ENCODE results near the gene LRIT2. TPM values are rescaled to one million over a fixed set of nuclear protein-coding genes. Genes with fewer than 3 reads are reported as not detected.
"Not testable (repeated sequence)": the region's sequence is repeated elsewhere in the genome, so short reads cannot be mapped to it uniquely, and the experiment has no call there.

The LRIT2 gene
- total and polyA plus RNA-seq, 7 experiments from 2014 or later, result not detected

DNA sequence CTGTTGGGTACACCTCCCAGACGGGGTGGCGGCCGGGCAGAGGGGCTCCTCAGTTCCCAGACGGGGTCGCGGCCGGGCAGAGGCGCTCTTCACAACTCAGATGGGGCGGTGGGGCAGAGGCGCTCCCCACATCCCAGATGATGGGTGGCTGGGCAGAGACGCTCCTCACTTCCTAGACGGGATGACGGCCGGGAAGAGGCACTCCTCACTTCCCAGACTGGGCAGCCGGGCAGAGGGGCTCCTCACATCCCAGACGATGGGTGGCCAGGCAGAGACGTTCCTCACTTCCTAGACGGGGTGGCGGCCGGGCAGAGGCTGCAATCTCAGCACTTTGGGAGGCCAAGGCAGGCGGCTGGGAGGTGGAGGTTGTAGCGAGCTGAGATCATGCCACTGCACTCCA lies 45.0 kb downstream of the LRIT2 start:
- H3K27ac Mint-ChIP-seq; H3K9me3 Mint-ChIP-seq; H3K36me3 ChIP-seq (ENCODE audit: control insufficient read depth in 2 of 3, insufficient read depth in 3 of 3, low read length in 3 of 3); H3K9me3 ChIP-seq (ENCODE audit: control insufficient read depth in 2 of 3, low read length in 3 of 3); CTCF ChIA-PET; ATAC-seq; H3K4me3 ChIP-seq (ENCODE audit: low read length); H3K27me3 ChIP-seq (ENCODE audit: control insufficient read depth in 2 of 2, insufficient read depth in 2 of 2, low read length in 2 of 2); POLR2A ChIA-PET; H3K27me3 Mint-ChIP-seq; H3K36me3 Mint-ChIP-seq; DNase-seq; H3K27ac ChIP-seq (ENCODE audit: low read depth, low read length); intact Hi-C loops (cut with micrococcal nuclease); H3K4me3 Mint-ChIP-seq: not testable (repeated sequence)
- peaks cover 5 to 13% (median 8%) of the 10 kb centered on the region in 7 donors for H3K4me1 Mint-ChIP-seq
- peaks cover 27 to 35% of the 10 kb centered on the region in 2 donors for H3K4me1 ChIP-seq (ENCODE audit: control insufficient read depth in 2 of 2, insufficient read depth in 2 of 2, low read length in 2 of 2)

DNA sequence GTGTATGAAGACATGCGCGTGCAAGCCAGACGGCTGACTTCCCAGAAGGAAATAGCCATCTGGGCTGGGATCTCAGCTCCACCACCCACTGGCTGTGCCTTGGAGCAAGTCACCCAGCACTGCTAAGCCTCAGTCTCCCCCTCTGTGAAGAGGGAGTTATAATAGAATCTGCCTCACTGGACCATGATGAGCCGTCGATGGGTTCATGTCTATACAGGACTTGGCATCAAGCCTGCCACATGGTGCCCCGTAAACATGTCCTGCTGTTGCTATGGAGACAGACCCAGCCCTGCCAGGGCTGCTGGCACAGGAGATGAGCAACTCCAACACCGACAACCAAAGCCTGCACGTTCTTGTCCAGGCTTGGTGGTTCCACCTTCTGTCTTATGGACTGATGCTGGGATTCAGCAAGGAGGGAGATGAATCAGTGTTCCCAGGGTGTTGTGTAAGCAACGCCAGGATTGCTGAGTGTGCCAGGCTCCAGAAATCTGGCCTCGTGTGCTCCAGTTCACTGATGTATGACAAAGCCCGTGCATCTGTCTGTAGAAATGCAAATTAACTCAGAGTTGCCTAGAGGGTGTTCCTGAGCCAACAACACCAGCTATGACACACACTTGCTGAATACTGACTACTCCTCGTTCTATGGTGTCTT lies 46.2 kb downstream of the LRIT2 start:
- CTCF ChIA-PET, result no interaction called here
- H3K27ac ChIP-seq (ENCODE audit: low read depth, low read length), result no peak overlapping the region
- Mint-ChIP-seq H3K4me1 (peaks cover 0 to 12% (median 7%) of the 10 kb centered on the region in 7 donors), H3K9me3 (peaks cover 0 to 4% (median 0%) of the 10 kb centered on the region in 11 donors), H3K4me3 (no peak overlapping the region), H3K36me3 (no peaks in the 10 kb centered on the region), H3K27me3 (no peaks in the 10 kb centered on the region), H3K27ac (no peak overlapping the region)
- intact Hi-C loops (cut with micrococcal nuclease), result no loop called here
- POLR2A ChIA-PET, result no interaction called here
- H3K9me3 ChIP-seq (ENCODE audit: control insufficient read depth in 2 of 3, low read length in 3 of 3), result no peaks in the 10 kb centered on the region
- no peaks in the 10 kb centered on the region for H3K36me3 ChIP-seq (ENCODE audit: control insufficient read depth in 2 of 3, insufficient read depth in 3 of 3, low read length in 3 of 3)
- no peak overlapping the region for H3K4me3 ChIP-seq (ENCODE audit: low read length)
- ATAC-seq (peak; percentile 47), DNase-seq (peak in 5 of 9 donors; percentile 23 to 44 (median 34))
- no peaks in the 10 kb centered on the region for H3K27me3 ChIP-seq (ENCODE audit: control insufficient read depth in 2 of 2, insufficient read depth in 2 of 2, low read length in 2 of 2)
- peaks cover 27 to 36% of the 10 kb centered on the region in 2 donors for H3K4me1 ChIP-seq (ENCODE audit: control insufficient read depth in 2 of 2, insufficient read depth in 2 of 2, low read length in 2 of 2)

DNA sequence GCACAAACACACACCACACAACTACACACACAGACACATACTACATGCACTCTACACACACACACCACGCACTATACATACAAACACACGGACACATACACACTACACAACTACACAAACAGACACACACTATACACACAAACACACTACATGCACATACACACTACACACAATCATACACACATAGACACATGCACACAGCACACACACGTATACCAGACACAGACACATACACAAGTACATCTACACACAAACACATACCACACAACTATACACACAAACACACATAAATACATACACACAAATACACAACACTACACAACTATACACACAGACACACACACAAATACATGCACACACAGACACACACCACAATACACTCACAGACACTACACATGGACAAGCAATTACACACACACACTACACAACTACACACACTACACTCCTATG lies 47.2 kb downstream of the LRIT2 start:
- ATAC-seq, result no peak

DNA sequence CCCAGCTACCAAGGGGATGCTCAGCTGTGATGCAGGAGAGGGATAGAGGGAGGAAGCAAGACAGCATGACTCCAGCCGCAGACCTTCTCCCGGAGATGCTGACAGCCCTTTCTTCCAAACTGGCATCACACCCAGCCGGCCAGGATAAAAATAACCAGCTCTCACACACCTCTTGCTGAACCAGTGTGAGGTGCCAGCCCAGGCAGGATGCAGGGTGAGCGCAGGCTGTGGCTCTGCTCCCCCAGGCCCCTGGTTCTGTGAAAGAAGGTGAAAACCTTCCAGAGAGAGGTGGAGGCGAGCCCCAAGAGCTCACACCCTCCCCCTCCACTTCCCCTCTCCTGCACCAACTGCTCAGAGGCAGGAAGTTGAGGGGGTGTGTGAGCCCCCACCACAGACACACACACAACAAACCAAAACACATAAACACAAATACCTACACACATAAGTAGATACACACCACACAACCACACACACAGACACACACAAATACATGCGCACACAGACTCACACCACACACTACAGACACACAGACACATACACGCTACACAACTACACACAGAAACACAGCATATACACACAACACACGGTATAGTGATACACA lies 47.7 kb downstream of the LRIT2 start:
- Histone ChIP-seq H3K36me3 (ENCODE audit: control insufficient read depth in 2 of 3, insufficient read depth in 3 of 3, low read length in 3 of 3) (no peaks in the 10 kb centered on the region), H3K4me1 (ENCODE audit: control insufficient read depth in 2 of 2, insufficient read depth in 2 of 2, low read length in 2 of 2) (peaks cover 27 to 36% of the 10 kb centered on the region in 2 donors), H3K9me3 (ENCODE audit: control insufficient read depth in 2 of 3, low read length in 3 of 3) (no peaks in the 10 kb centered on the region), H3K27me3 (ENCODE audit: control insufficient read depth in 2 of 2, insufficient read depth in 2 of 2, low read length in 2 of 2) (no peaks in the 10 kb centered on the region), H3K27ac (ENCODE audit: low read depth, low read length) (peak overlapping the region; percentile 43), H3K4me3 (ENCODE audit: low read length) (peak overlapping the region; percentile 30)
- POLR2A ChIA-PET, result interaction anchor here (0.9 to 1.5 kb wide), 7 partner anchors 9 to 148 kb away, joined by 3 to 12 read pairs (median 4); partner anchors contain the start of gene GHITM
- Mint-ChIP-seq H3K27ac (no peak overlapping the region), H3K4me1 (peaks cover 0 to 12% (median 8%) of the 10 kb centered on the region in 7 donors), H3K27me3 (no peaks in the 10 kb centered on the region), H3K4me3 (no peak overlapping the region), H3K36me3 (no peaks in the 10 kb centered on the region), H3K9me3 (peaks cover 0 to 4% (median 0%) of the 10 kb centered on the region in 11 donors)
- peak in 7 of 9 donors; percentile 43 to 77 (median 67) for DNase-seq
- peak; percentile 90 for ATAC-seq
- intact Hi-C loops (cut with micrococcal nuclease), result loop anchor here in 1 of 2 donors (1.0 kb wide), 2 partner anchors 17 to 38 kb away; partner anchors contain the start of genes CDHR1 and GHITM
- CTCF ChIA-PET, result interaction anchor here (1.1 to 1.8 kb wide), 5 partner anchors 14 to 30 kb away, joined by 3 to 5 read pairs (median 4); no protein-coding TSS in a partner anchor

More for the DNA sequence above, 47.2 kb downstream of the LRIT2 start:
- Mint-ChIP-seq H3K36me3 (no peaks in the 10 kb centered on the region), H3K9me3 (peaks cover 0 to 4% (median 0%) of the 10 kb centered on the region in 11 donors), H3K27ac (no peak overlapping the region), H3K27me3 (no peaks in the 10 kb centered on the region), H3K4me3 (no peak overlapping the region), H3K4me1 (peaks cover 0 to 12% (median 7%) of the 10 kb centered on the region in 7 donors)
- no peak for DNase-seq
- no peaks in the 10 kb centered on the region for H3K27me3 ChIP-seq (ENCODE audit: control insufficient read depth in 2 of 2, insufficient read depth in 2 of 2, low read length in 2 of 2)
- CTCF ChIA-PET, result interaction anchor here (1.1 to 1.8 kb wide), 3 partner anchors 14 to 29 kb away, joined by 3 to 5 read pairs (median 4); no protein-coding TSS in a partner anchor
- POLR2A ChIA-PET, result interaction anchor here (1.0 to 1.5 kb wide), 5 partner anchors 9 to 39 kb away, joined by 3 to 12 read pairs (median 6); partner anchors contain the start of gene GHITM
- H3K4me1 ChIP-seq (ENCODE audit: control insufficient read depth in 2 of 2, insufficient read depth in 2 of 2, low read length in 2 of 2), result peaks cover 27 to 36% of the 10 kb centered on the region in 2 donors
- H3K36me3 ChIP-seq (ENCODE audit: control insufficient read depth in 2 of 3, insufficient read depth in 3 of 3, low read length in 3 of 3), result no peaks in the 10 kb centered on the region
- no peak overlapping the region for H3K4me3 ChIP-seq (ENCODE audit: low read length)
- H3K9me3 ChIP-seq (ENCODE audit: control insufficient read depth in 2 of 3, low read length in 3 of 3), result no peaks in the 10 kb centered on the region
- H3K27ac ChIP-seq (ENCODE audit: low read depth, low read length), result no peak overlapping the region
- intact Hi-C loops (cut with micrococcal nuclease), result no loop called here

DNA sequence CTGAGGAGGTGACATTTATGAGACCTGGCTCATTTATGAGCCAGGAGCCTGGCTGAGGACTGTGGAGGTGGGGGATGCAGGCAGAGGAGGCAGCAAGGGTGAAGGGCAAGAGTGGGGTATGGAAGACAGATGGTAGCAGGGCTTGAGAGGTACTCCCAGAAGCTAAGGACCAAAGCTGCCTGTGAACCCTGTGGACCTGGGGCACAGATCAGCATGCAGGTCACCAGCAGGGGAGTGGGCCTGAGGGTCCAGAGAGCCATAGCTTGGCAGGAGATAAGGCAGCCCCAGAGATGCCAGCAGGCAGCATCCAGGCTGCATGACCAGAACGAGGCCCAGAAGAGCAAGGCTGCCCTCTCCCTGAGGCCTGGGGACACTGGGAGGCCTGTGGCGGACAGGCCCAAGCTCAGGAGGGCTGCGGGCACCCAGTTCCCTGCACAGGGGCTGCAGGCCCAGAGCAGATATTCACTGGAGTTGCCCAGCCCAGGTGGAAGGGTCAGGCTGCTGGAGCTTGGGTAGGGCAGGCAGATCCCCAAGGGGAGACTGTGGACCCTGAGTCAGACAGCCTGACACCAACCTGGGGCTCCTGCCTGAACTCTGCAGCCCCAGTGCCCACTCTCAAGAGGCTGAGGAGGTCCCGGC lies 48.4 kb downstream of the LRIT2 start:
- no peaks in the 10 kb centered on the region for H3K36me3 Mint-ChIP-seq
- H3K27ac ChIP-seq (ENCODE audit: low read depth, low read length), result peak overlapping the region; percentile 43
- no peaks in the 10 kb centered on the region for H3K27me3 Mint-ChIP-seq
- H3K27me3 ChIP-seq (ENCODE audit: control insufficient read depth in 2 of 2, insufficient read depth in 2 of 2, low read length in 2 of 2), result no peaks in the 10 kb centered on the region
- no peaks in the 10 kb centered on the region for H3K36me3 ChIP-seq (ENCODE audit: control insufficient read depth in 2 of 3, insufficient read depth in 3 of 3, low read length in 3 of 3)
- CTCF ChIA-PET, result interaction anchor here (1.1 to 1.8 kb wide), 5 partner anchors 15 to 30 kb away, joined by 3 to 5 read pairs (median 4); no protein-coding TSS in a partner anchor
- H3K4me1 Mint-ChIP-seq, result peaks cover 0 to 12% (median 8%) of the 10 kb centered on the region in 7 donors
- DNase-seq, result no peak
- intact Hi-C loops (cut with micrococcal nuclease), result loop anchor here in 1 of 2 donors (1.0 kb wide), 2 partner anchors 17 to 38 kb away; partner anchors contain the start of genes CDHR1 and GHITM
- H3K4me1 ChIP-seq (ENCODE audit: control insufficient read depth in 2 of 2, insufficient read depth in 2 of 2, low read length in 2 of 2), result peaks cover 27 to 36% of the 10 kb centered on the region in 2 donors
- peak overlapping the region; percentile 30 for H3K4me3 ChIP-seq (ENCODE audit: low read length)
- ATAC-seq, result peak; percentile 1
- peak overlapping the region in 6 of 10 donors; percentile 40 to 70 (median 61) for H3K4me3 Mint-ChIP-seq
- H3K27ac Mint-ChIP-seq, result peak overlapping the region in 4 of 9 donors; percentile 43 to 96 (median 74)
- peaks cover 0 to 4% (median 0%) of the 10 kb centered on the region in 11 donors for H3K9me3 Mint-ChIP-seq
- H3K9me3 ChIP-seq (ENCODE audit: control insufficient read depth in 2 of 3, low read length in 3 of 3), result no peaks in the 10 kb centered on the region
- POLR2A ChIA-PET, result interaction anchor here (0.9 to 1.5 kb wide), 7 partner anchors 8 to 149 kb away, joined by 3 to 12 read pairs (median 4); partner anchors contain the start of gene GHITM

DNA sequence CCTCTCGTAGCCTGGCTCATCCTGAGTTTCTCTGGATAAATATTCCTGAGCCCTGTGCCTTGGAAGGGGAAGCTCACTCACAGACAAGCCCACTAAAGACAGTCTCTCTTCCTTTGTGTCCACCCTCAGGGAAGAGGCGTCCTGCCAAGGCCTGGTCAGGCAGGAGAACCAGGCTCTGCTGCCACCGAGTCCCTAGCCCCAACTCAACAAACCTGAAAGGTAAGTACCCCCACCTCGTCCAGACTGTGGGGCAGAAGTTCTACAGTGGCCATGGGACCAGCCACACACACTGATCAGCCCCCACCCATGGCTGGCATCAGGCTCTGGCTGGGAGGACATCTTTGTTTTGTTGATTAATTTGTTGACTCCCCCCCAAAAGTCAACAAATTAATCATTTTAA lies 49.0 kb downstream of the LRIT2 start:
- ChIA-PET CTCF (interaction anchor here (1.1 to 1.8 kb wide), 2 partner anchors 25 to 29 kb away, joined by 3 to 4 read pairs; no protein-coding TSS in a partner anchor), POLR2A (no interaction called here)
- Mint-ChIP-seq H3K36me3 (no peaks in the 10 kb centered on the region), H3K27me3 (no peaks in the 10 kb centered on the region), H3K27ac (peak overlapping the region in 2 of 9 donors; percentile 43 to 78), H3K4me3 (peak overlapping the region in 6 of 10 donors; percentile 40 to 70 (median 61)), H3K4me1 (peaks cover 0 to 12% (median 8%) of the 10 kb centered on the region in 7 donors), H3K9me3 (peaks cover 0 to under 1% (median 0%) of the 10 kb centered on the region in 11 donors)
- Histone ChIP-seq H3K9me3 (ENCODE audit: control insufficient read depth in 2 of 3, low read length in 3 of 3) (no peaks in the 10 kb centered on the region), H3K36me3 (ENCODE audit: control insufficient read depth in 2 of 3, insufficient read depth in 3 of 3, low read length in 3 of 3) (no peaks in the 10 kb centered on the region), H3K4me3 (ENCODE audit: low read length) (no peak overlapping the region), H3K4me1 (ENCODE audit: control insufficient read depth in 2 of 2, insufficient read depth in 2 of 2, low read length in 2 of 2) (peaks cover 27 to 36% of the 10 kb centered on the region in 2 donors), H3K27ac (ENCODE audit: low read depth, low read length) (peak overlapping the region; percentile 36), H3K27me3 (ENCODE audit: control insufficient read depth in 2 of 2, insufficient read depth in 2 of 2, low read length in 2 of 2) (no peaks in the 10 kb centered on the region)
- ATAC-seq (no peak), DNase-seq (no peak)
- intact Hi-C loops (cut with micrococcal nuclease), result no loop called here

All from naive thymus-derived CD4-positive, alpha-beta T cell (primary cell).